GM12878 (cell line): ENCODE data around the gene MAGI1.

ENCODE experiments used
- CBX5 ChIP-seq: sonication (generic); IDR thresholded peaks from 2 replicates; pipeline ENCODE4 v1.6.1; 2016; ENCODE audit warnings: low read depth, moderate library complexity, mild to moderate bottlenecking, inconsistent platforms
- JUNB ChIP-seq: IDR thresholded peaks from 2 replicates; pipeline ENCODE4 v1.6.1; 2016; ENCODE audit warnings: antibody characterized with exemption, mild to moderate bottlenecking
- MAX ChIP-seq: IDR thresholded peaks from 2 replicates; pipeline ENCODE4 v1.6.1; 2012; ENCODE audit warnings: low read depth, low read length, improper control_type of control experiment
- POLR2AphosphoS5 ChIP-seq: IDR thresholded peaks from 2 replicates; pipeline ENCODE4 v1.6.1; 2011; ENCODE audit warnings: mild to moderate bottlenecking, low read length, inconsistent platforms
- RAD51 ChIP-seq: fragments of 450-650 bp; IDR thresholded peaks from 2 replicates; pipeline ENCODE4 v1.6.1; 2016; ENCODE audit warnings: moderate library complexity, mild to moderate bottlenecking, inconsistent platforms

- no peak for TF ChIP-seq JUNB
- no peak for TF ChIP-seq POLR2AphosphoS5
- TF ChIP-seq RAD51 = no peak
- TF ChIP-seq MAX = no peak
- no peak for TF ChIP-seq CBX5
Measured at GRCh38 chr3:65855370-65856100, 183.2 kb downstream of the MAGI1 start.
